Activated T-helper 9 cell treated with anti-CD3 and anti-CD28 coated beads, Interleukin-2, amount 50 U/mL, for 16 hours (primary cell): ENCODE data around the gene AVPI1.
"Not testable (repeated sequence)": the region's sequence is repeated elsewhere in the genome, so short reads cannot be mapped to it uniquely, and the experiment has no call there.

ENCODE experiments used
- DNase-seq: peaks from one replicate; pipeline ENCODE4 v3.0.0-alpha.2; 2020; ENCODE audit warnings: low read depth

The AVPI1 gene

GRCh38 chr10:97682042-97682441 lies 5.0 kb downstream of the AVPI1 start:
- DNase-seq, result no peak

- no peak for DNase-seq
Measured at GRCh38 chr10:97679594-97679993, 7.4 kb downstream of the AVPI1 start.

- DNase-seq, result peak; percentile 17
Measured at GRCh38 chr10:97676770-97677581, 10.1 kb downstream of the AVPI1 start.

- no peak for DNase-seq
Measured at GRCh38 chr10:97675222-97675621, 11.8 kb downstream of the AVPI1 start.

- DNase-seq, result no peak
Measured at GRCh38 chr10:97673736-97674525, 13.1 kb downstream of the AVPI1 start.

- no peak for DNase-seq
Measured at GRCh38 chr10:97669571-97669970, 17.5 kb downstream of the AVPI1 start.

- DNase-seq, result no peak
Measured at GRCh38 chr10:97667463-97667862, 19.6 kb downstream of the AVPI1 start.

- no peak for DNase-seq
Measured at GRCh38 chr10:97666992-97667391, 20.0 kb downstream of the AVPI1 start.

GRCh38 chr10:97664282-97664850 lies 22.7 kb downstream of the AVPI1 start:
- DNase-seq, result no peak

GRCh38 chr10:97659589-97659988 lies 27.5 kb downstream of the AVPI1 start:
- no peak for DNase-seq

- no peak for DNase-seq
Measured at GRCh38 chr10:97656777-97657176, 30.3 kb downstream of the AVPI1 start.

GRCh38 chr10:97651773-97652172 lies 35.3 kb downstream of the AVPI1 start:
- DNase-seq, result no peak

GRCh38 chr10:97650726-97651125 lies 36.3 kb downstream of the AVPI1 start:
- no peak for DNase-seq

- DNase-seq, result not testable (repeated sequence)
Measured at GRCh38 chr10:97649405-97649750, 37.7 kb downstream of the AVPI1 start.

- peak; percentile 9 for DNase-seq
Measured at GRCh38 chr10:97648562-97649404, 38.3 kb downstream of the AVPI1 start.

GRCh38 chr10:97647556-97647955 lies 39.5 kb downstream of the AVPI1 start:
- DNase-seq, result no peak

- DNase-seq, result no peak
Measured at GRCh38 chr10:97644936-97645335, 42.1 kb downstream of the AVPI1 start.

GRCh38 chr10:97643441-97643985 lies 43.5 kb downstream of the AVPI1 start:
- DNase-seq, result no peak

GRCh38 chr10:97642471-97643159 lies 44.4 kb downstream of the AVPI1 start:
- not testable (repeated sequence) for DNase-seq

GRCh38 chr10:97640868-97641811 lies 45.9 kb downstream of the AVPI1 start:
- DNase-seq, result peak; percentile 7
